Measurements from ENCODE around the gene RBM10.

DNA sequence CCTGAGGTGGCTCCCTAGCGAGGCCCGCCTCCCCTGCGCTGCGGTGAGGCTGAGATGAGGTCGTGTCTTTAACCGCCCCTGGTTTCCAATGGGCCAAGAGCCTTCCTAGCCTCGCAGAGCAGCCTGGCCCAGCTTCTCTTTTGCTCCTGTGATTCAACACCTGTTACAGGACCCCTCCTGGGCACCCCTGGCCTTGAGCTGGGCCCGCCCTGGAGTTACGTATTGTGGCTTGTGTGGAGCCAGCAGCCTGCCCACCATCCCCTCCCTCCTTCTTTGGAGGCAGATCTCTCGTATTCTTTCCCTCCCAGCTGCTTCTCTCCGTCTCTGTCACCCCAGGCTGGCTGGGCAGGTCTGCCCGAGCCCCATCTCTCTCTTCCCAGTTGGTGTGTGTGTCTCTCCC is 29.4 kb downstream of the RBM10 start:
- TF ChIP-seq, protein P1, sequence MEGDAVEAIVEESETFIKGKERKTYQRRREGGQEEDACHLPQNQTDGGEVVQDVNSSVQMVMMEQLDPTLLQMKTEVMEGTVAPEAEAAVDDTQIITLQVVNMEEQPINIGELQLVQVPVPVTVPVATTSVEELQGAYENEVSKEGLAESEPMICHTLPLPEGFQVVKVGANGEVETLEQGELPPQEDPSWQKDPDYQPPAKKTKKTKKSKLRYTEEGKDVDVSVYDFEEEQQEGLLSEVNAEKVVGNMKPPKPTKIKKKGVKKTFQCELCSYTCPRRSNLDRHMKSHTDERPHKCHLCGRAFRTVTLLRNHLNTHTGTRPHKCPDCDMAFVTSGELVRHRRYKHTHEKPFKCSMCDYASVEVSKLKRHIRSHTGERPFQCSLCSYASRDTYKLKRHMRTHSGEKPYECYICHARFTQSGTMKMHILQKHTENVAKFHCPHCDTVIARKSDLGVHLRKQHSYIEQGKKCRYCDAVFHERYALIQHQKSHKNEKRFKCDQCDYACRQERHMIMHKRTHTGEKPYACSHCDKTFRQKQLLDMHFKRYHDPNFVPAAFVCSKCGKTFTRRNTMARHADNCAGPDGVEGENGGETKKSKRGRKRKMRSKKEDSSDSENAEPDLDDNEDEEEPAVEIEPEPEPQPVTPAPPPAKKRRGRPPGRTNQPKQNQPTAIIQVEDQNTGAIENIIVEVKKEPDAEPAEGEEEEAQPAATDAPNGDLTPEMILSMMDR (conservative IDR thresholded peaks at IDR 0.05; ENCODE audit: low read depth, low read length), result no peak
- no peak for TF ChIP-seq EZH2 (IDR thresholded peaks at IDR 0.05; ENCODE audit: borderline replicate concordance, low read depth, low read length, poor library complexity, severe bottlenecking)

Data from A673 (cell line).